ENCODE data around the gene PRR19. TPM values are rescaled to one million over a fixed set of nuclear protein-coding genes. Genes with fewer than 3 reads are reported as not detected.

PRR19 gene
- total RNA-seq, 4 donors from 2014 or later = 0.73 to 1.7 (median 1.1) TPM

- H3K27ac ChIP-seq = no peak overlapping the region
- 15% methylated on average over 34 of the region's 92 CpGs for WGBS
- H3K27me3 ChIP-seq = peaks cover 28% of the 10 kb centered on the region
- DNase-seq (ENCODE audit: low spot score in 2 of 2) = no peak
- peaks cover 36% of the 10 kb centered on the region for H3K4me1 ChIP-seq
- no peaks in the 10 kb centered on the region for H3K36me3 ChIP-seq
- H3K4me3 ChIP-seq = peak overlapping the region; percentile 92
- no peaks in the 10 kb centered on the region for H3K9me3 ChIP-seq
- TF ChIP-seq EP300 (IDR thresholded peaks at IDR 0.05) = no peak
- peak in 1 of 2 donors; percentile 11 for TF ChIP-seq CTCF (IDR thresholded peaks at IDR 0.05)
Observed at GRCh38 chr19:42323852-42324654, 22.1 kb downstream of the PRR19 start.

- 4% methylated on average over 26 of the region's 38 CpGs for WGBS
- H3K4me1 ChIP-seq = peaks cover 36% of the 10 kb centered on the region
- H3K27me3 ChIP-seq = peaks cover 28% of the 10 kb centered on the region
- no peak overlapping the region for H3K27ac ChIP-seq
- no peaks in the 10 kb centered on the region for H3K36me3 ChIP-seq
- TF ChIP-seq EP300 (IDR thresholded peaks at IDR 0.05) = no peak
- TF ChIP-seq POLR2AphosphoS5 (IDR thresholded peaks at IDR 0.05) = no peak
- TF ChIP-seq CTCF (IDR thresholded peaks at IDR 0.05) = no peak
- TF ChIP-seq POLR2A (IDR thresholded peaks at IDR 0.05) = no peak
- no peak for DNase-seq (ENCODE audit: low spot score in 2 of 2)
- peak overlapping the region; percentile 92 for H3K4me3 ChIP-seq
- H3K9me3 ChIP-seq = no peaks in the 10 kb centered on the region
Observed at GRCh38 chr19:42324655-42325307, 22.8 kb downstream of the PRR19 start.

GRCh38 chr19:42325308-42325895, 23.5 kb downstream of the PRR19 start, which contains the start of gene MEGF8:
Gene MEGF8, plus strand, starts transcription at chr19:42325635. Its CDS starts 609 bp downstream, at chr19:42326244.
- no peaks in the 10 kb centered on the region for H3K9me3 ChIP-seq
- 0% methylated on average over 11 of the region's 45 CpGs for WGBS
- peaks cover 28% of the 10 kb centered on the region for H3K27me3 ChIP-seq
- H3K36me3 ChIP-seq = no peaks in the 10 kb centered on the region
- H3K4me1 ChIP-seq = peaks cover 36% of the 10 kb centered on the region
- H3K4me3 ChIP-seq = peak within 1 kb of the TSS; percentile 92
- peak within 1 kb of the TSS; percentile 60 for H3K27ac ChIP-seq
- TF ChIP-seq POLR2A (IDR thresholded peaks at IDR 0.05) (no peak), POLR2AphosphoS5 (IDR thresholded peaks at IDR 0.05) (peak in 1 of 3 donors; percentile 30), EP300 (IDR thresholded peaks at IDR 0.05) (no peak), CTCF (IDR thresholded peaks at IDR 0.05) (peak; percentile 70 to 89)
- peak; percentile 97 to 99 for DNase-seq (ENCODE audit: low spot score in 2 of 2)

GRCh38 chr19:42325896-42326771, 24.2 kb downstream of the PRR19 start:
- peak overlapping the region; percentile 60 for H3K27ac ChIP-seq
- H3K9me3 ChIP-seq = no peaks in the 10 kb centered on the region
- peak overlapping the region; percentile 92 for H3K4me3 ChIP-seq
- DNase-seq (ENCODE audit: low spot score in 2 of 2) = no peak
- WGBS = 7% methylated on average over 14 of the region's 37 CpGs
- peaks cover 28% of the 10 kb centered on the region for H3K27me3 ChIP-seq
- peaks cover 36% of the 10 kb centered on the region for H3K4me1 ChIP-seq
- H3K36me3 ChIP-seq = no peaks in the 10 kb centered on the region
- no peak for TF ChIP-seq EP300 (IDR thresholded peaks at IDR 0.05)
- no peak for TF ChIP-seq CTCF (IDR thresholded peaks at IDR 0.05)
- no peak for TF ChIP-seq POLR2A (IDR thresholded peaks at IDR 0.05)
- TF ChIP-seq POLR2AphosphoS5 (IDR thresholded peaks at IDR 0.05) = no peak

Measured in suprapubic skin (tissue), 4 donors.